H1 (cell line): Measurements from ENCODE around the gene GRAP. TPM values are rescaled to one million over a fixed set of nuclear protein-coding genes. Genes with fewer than 3 reads are reported as not detected.

Source experiments
- CTCF ChIA-PET: fragments of 300-600 bp; sonication (Branson Sonifier 250); formaldehyde crosslinking; loops from one replicate; lab custom pipeline; 2021; ENCODE audit not compliant: partially characterized antibody; lab: Charles Lee
- POLR2A ChIA-PET: fragments of 300-600 bp; sonication (Branson Sonifier 250); formaldehyde crosslinking; loops from one replicate; lab custom pipeline; 2021; ENCODE audit warnings: inconsistent platforms; ENCODE audit not compliant: partially characterized antibody; lab: Charles Lee
- DNase-seq, 2 experiments: peaks; one replicate each; pipeline versions ENCODE4 v3.0.0 to v3.0.0-alpha.2; 2010 to 2022; ENCODE audit warnings: low spot score in 2 of 2, low read depth in 1 of 2, mixed read lengths in 1 of 2
- FAIRE-seq: peaks from 2 replicates; lab custom pipeline; 2011; peaks lifted over from hg19 to GRCh38; lab: Jason Lieb, UNC
- H2AFZ ChIP-seq: 2 replicates; pipeline ENCODE4 v1.8.1; 2012; ENCODE audit warnings: low read length, inconsistent platforms
- H2AK5ac ChIP-seq: 2 replicates; pipeline ENCODE4 v1.6.1; 2013; ENCODE audit warnings: low read depth, low read length
- H2BK120ac ChIP-seq: replicated peaks from 2 replicates; pipeline ENCODE3; 2013; ENCODE audit warnings: low read depth, low read length, inconsistent platforms
- H2BK12ac ChIP-seq: 2 replicates; pipeline ENCODE4 v1.6.1; 2013; ENCODE audit warnings: low read depth, low read length
- H2BK15ac ChIP-seq: 2 replicates; pipeline ENCODE4 v1.6.1; 2013; ENCODE audit warnings: low read length
- H2BK20ac ChIP-seq: 2 replicates; pipeline ENCODE4 v1.6.1; 2013; ENCODE audit warnings: low read length
- H2BK5ac ChIP-seq: 2 replicates; pipeline ENCODE4 v1.6.1; 2013; ENCODE audit warnings: low read depth, low read length
- H3K14ac ChIP-seq: 2 replicates; pipeline ENCODE4 v1.6.1; 2013; ENCODE audit warnings: inconsistent platforms; ENCODE audit not compliant: insufficient read length
- H3K18ac ChIP-seq: 2 replicates; pipeline ENCODE4 v1.6.1; 2013; ENCODE audit warnings: low read length; ENCODE audit errors: extremely low read depth
- H3K23ac ChIP-seq: 2 replicates; pipeline ENCODE4 v1.6.1; 2013; ENCODE audit warnings: inconsistent platforms; ENCODE audit not compliant: insufficient read length
- H3K23me2 ChIP-seq: 2 replicates; pipeline ENCODE4 v1.6.1; 2013; ENCODE audit warnings: low read depth, low read length
- H3K27ac ChIP-seq: 2 replicates; pipeline ENCODE4 v1.6.1; 2011; ENCODE audit warnings: low read depth, low read length, inconsistent platforms
- H3K27me3 ChIP-seq, 4 experiments: replicated peaks in 1 of 4; 1 replicate in 1 of 4; 2 replicates in 3 of 4; pipeline versions ENCODE4 v1.6.1 to v1.8.1; 2011 to 2013; ENCODE audit warnings: low read length in 3 of 4, mild to moderate bottlenecking in 3 of 4, inconsistent platforms in 2 of 4, mixed read lengths in 2 of 4, moderate library complexity in 1 of 4; ENCODE audit not compliant: control insufficient read depth in 3 of 4, insufficient read depth in 3 of 4; ENCODE audit errors: extremely low read depth in 1 of 4
- H3K36me3 ChIP-seq, 4 experiments: 2 replicates each; pipeline versions ENCODE4 v1.6.1 to v1.8.1; 2011 to 2013; ENCODE audit warnings: mild to moderate bottlenecking in 4 of 4, low read length in 3 of 4, moderate library complexity in 2 of 4, control low read depth in 1 of 4, inconsistent platforms in 1 of 4; ENCODE audit not compliant: insufficient read depth in 4 of 4, control insufficient read depth in 2 of 4
- H3K4ac ChIP-seq: replicated peaks from 2 replicates; pipeline ENCODE3; 2013; ENCODE audit warnings: low read length, low read depth, mixed read lengths, inconsistent platforms; ENCODE audit not compliant: insufficient read length
- H3K4me1 ChIP-seq, 4 experiments: replicated peaks in 1 of 4; 1 replicate in 1 of 4; 2 replicates in 3 of 4; pipeline versions ENCODE4 v1.6.1 to v1.8.1; 2011 to 2013; ENCODE audit warnings: low read length in 3 of 4, inconsistent platforms in 2 of 4, mixed read lengths in 1 of 4; ENCODE audit not compliant: insufficient read depth in 4 of 4, control insufficient read depth in 3 of 4
- H3K4me2 ChIP-seq, 2 experiments: 2 replicates each; pipeline versions ENCODE4 v1.6.1 to v1.8.1; 2011 to 2013; ENCODE audit warnings: low read depth in 2 of 2, low read length in 2 of 2, control low read depth in 1 of 2, inconsistent platforms in 1 of 2, mild to moderate bottlenecking in 1 of 2; ENCODE audit not compliant: insufficient read depth in 1 of 2
- H3K4me3 ChIP-seq, 4 experiments: fragments of 200-600, 300-600 bp in 1 of 4; sonication (generic), shearing (Covaris generic), sonication (Bioruptor Twin) in 1 of 4; 2 replicates each; pipeline versions ENCODE4 v1.5.1 to v1.8.1; 2011 to 2016; ENCODE audit warnings: low read length in 4 of 4, low read depth in 3 of 4, control low read depth in 2 of 4, inconsistent platforms in 2 of 4, mild to moderate bottlenecking in 2 of 4, mixed read lengths in 1 of 4, moderate library complexity in 1 of 4; ENCODE audit not compliant: insufficient read depth in 2 of 4; ENCODE audit errors: extremely low read depth in 1 of 4
- H3K56ac ChIP-seq: replicated peaks from 2 replicates; pipeline ENCODE3; 2013; ENCODE audit warnings: low read depth, mild to moderate bottlenecking, mixed read lengths, low read length, inconsistent platforms; ENCODE audit not compliant: insufficient read length
- H3K79me1 ChIP-seq: 2 replicates; pipeline ENCODE4 v1.6.1; 2013; ENCODE audit warnings: low read depth, low read length, control low read depth
- H3K79me2 ChIP-seq, 2 experiments: 2 replicates each; pipeline versions ENCODE4 v1.6.1 to v1.8.1; 2012 to 2013; ENCODE audit warnings: low read length in 2 of 2, mild to moderate bottlenecking in 2 of 2, inconsistent platforms in 1 of 2; ENCODE audit not compliant: insufficient read depth in 2 of 2, control insufficient read depth in 1 of 2
- H3K9ac ChIP-seq, 4 experiments: replicated peaks in 1 of 4; 1 replicate in 1 of 4; 2 replicates in 3 of 4; pipeline versions ENCODE4 v1.6.1 to v1.8.1; 2011 to 2013; ENCODE audit warnings: low read depth in 3 of 4, low read length in 3 of 4, control low read depth in 2 of 4, mild to moderate bottlenecking in 2 of 4, moderate library complexity in 2 of 4, inconsistent platforms in 1 of 4; ENCODE audit errors: extremely low read depth in 1 of 4
- H3K9me3 ChIP-seq, 2 experiments: 2 replicates each; pipeline versions ENCODE4 v1.6.1 to v1.8.1; 2012 to 2013; ENCODE audit warnings: mild to moderate bottlenecking in 2 of 2, moderate library complexity in 2 of 2, control low read depth in 1 of 2, inconsistent platforms in 1 of 2, low read depth in 1 of 2, low read length in 1 of 2, mixed read lengths in 1 of 2; ENCODE audit not compliant: insufficient read depth in 2 of 2
- H4K20me1 ChIP-seq, 2 experiments: replicated peaks in 1 of 2; 2 replicates each; pipeline versions ENCODE3 to v1.8.1; 2011 to 2013; ENCODE audit warnings: inconsistent platforms in 2 of 2, low read length in 2 of 2, mild to moderate bottlenecking in 1 of 2; ENCODE audit not compliant: insufficient read depth in 2 of 2, control insufficient read depth in 1 of 2
- H4K5ac ChIP-seq: 2 replicates; pipeline ENCODE4 v1.6.1; 2013; ENCODE audit warnings: low read length, low read depth, mixed read lengths, inconsistent platforms; ENCODE audit not compliant: insufficient read length
- H4K8ac ChIP-seq: 2 replicates; pipeline ENCODE4 v1.8.0; 2013; ENCODE audit warnings: mild to moderate bottlenecking, moderate library complexity, low read length, inconsistent platforms; ENCODE audit not compliant: insufficient read depth; ENCODE audit errors: extremely low read depth
- H4K91ac ChIP-seq: replicated peaks from 2 replicates; pipeline ENCODE3; 2013; ENCODE audit warnings: low read length, mixed read lengths, inconsistent platforms; ENCODE audit not compliant: insufficient read length
- CTCF ChIP-seq, 3 experiments: IDR thresholded peaks; 1 replicate in 2 of 3; 2 replicates in 1 of 3; pipeline versions ENCODE4 v1.5.1 to v1.6.1; 2011; ENCODE audit warnings: low read length in 3 of 3, mild to moderate bottlenecking in 3 of 3, inconsistent platforms in 2 of 3, low read depth in 1 of 3, moderate library complexity in 1 of 3; ENCODE audit not compliant: insufficient read depth in 1 of 3; ENCODE audit errors: control extremely low read depth in 1 of 3
- HDAC2 ChIP-seq, 2 experiments: fragments of 300-600 bp in 1 of 2; sonication (generic) in 1 of 2; IDR thresholded peaks; 2 replicates each; pipeline ENCODE4 v1.6.1; 2011 to 2012; ENCODE audit warnings: low read depth in 2 of 2, low read length in 2 of 2, mild to moderate bottlenecking in 2 of 2, moderate library complexity in 2 of 2, borderline replicate concordance in 1 of 2, inconsistent platforms in 1 of 2
- POLR2AphosphoS5 ChIP-seq: IDR thresholded peaks from 2 replicates; pipeline ENCODE4 v1.6.1; 2011; ENCODE audit warnings: low read depth, low read length
- RNF2 ChIP-seq: fragments of 200-900, 300-1000 bp; sonication (generic); IDR thresholded peaks from 2 replicates; pipeline ENCODE4 v1.7.1; 2016; ENCODE audit warnings: borderline replicate concordance, low read depth, mild to moderate bottlenecking, antibody characterized with exemption, low read length; ENCODE audit not compliant: poor library complexity, severe bottlenecking; ENCODE audit errors: missing control alignments
- RXRA ChIP-seq: IDR thresholded peaks from 2 replicates; pipeline ENCODE4 v1.6.1; 2011; ENCODE audit warnings: low read depth, mild to moderate bottlenecking, low read length, moderate library complexity; ENCODE audit not compliant: insufficient read depth
- WGBS, 2 experiments: shearing (Covaris generic) in 1 of 2; methylation state at CpG; one replicate each; pipeline versions ENCODE4 v1.1.6 to v1.1.7; 2013 to 2015; ENCODE audit warnings: low lambda C conversion rate in 2 of 2, mixed read lengths in 2 of 2, inconsistent platforms in 1 of 2, low coverage in 1 of 2, missing lambda C conversion rate in 1 of 2; ENCODE audit not compliant: insufficient replicate concordance in 2 of 2, insufficient coverage in 1 of 2, insufficient read length in 1 of 2; ENCODE audit errors: extremely low coverage in 1 of 2, missing lambda C conversion rate in 1 of 2; 5-methylcytosine and 5-hydroxymethylcytosine counted together
- polyA plus RNA-seq, 7 experiments: library from polyadenylated mRNA; depleted of rRNA in 3 of 7; stranded (reverse) in 5 of 7; unstranded in 2 of 7; fragments of >200 nt in 5 of 7; fragments of 200-250 nt in 2 of 7; gene quantifications; 1 replicate in 5 of 7; 2 replicates in 1 of 7; 4 replicates in 1 of 7; pipeline versions ENCODE4 v1.2.1 to v1.2.3, GENCODE V29; 2011 to 2013; ENCODE audit warnings: missing spikeins in 2 of 7, mixed read lengths in 2 of 7
- total RNA-seq: library from RNA; stranded (reverse); fragmentation: NEBNext Ultra II Directional; extraction: Animal tissue kit (Norgen Biotek cat#: 25700); gene quantifications from 2 replicates; pipeline ENCODE4 v1.2.1, GENCODE V29; 2021
- TF ChIP-seq, protein P1 (sequence below): IDR thresholded peaks from 2 replicates; pipeline ENCODE4 v1.6.1; 2011; ENCODE audit warnings: low read depth, mild to moderate bottlenecking, low read length; ENCODE audit not compliant: insufficient read depth

GRAP gene
- total and polyA plus RNA-seq, 2 of the 8 experiments (the other 6 are each of a cell fraction or from before 2014, with no cell fraction given): 0.18 to 0.24 TPM

DNA sequence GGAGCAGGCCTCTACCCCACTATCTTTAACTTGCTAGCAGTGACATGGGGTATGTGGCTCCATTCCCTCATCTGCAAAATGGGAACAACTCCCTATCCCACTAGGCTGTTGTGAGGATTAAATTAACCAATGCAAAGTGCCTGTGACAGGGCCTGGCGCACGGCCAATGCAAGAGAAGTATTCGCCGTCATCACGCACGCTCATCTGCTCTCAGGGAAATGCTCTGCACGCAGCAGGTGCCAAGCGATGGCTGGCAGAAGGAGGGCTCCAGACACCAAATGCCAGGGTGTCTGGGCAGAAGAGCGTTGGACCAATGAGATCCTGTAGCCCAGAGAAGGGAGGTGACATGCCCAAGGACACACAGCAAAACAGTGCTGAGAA lies 59.5 kb downstream of the GRAP start:
- H2AFZ ChIP-seq: no peak overlapping the region
- H4K20me1 ChIP-seq: peaks cover 12 to 27% of the 10 kb centered on the region in 2 experiments
- peaks cover 0 to 3% (median 0%) of the 10 kb centered on the region in 4 experiments; a peak in 1 of 7 replicates for H3K4me1 ChIP-seq
- H3K27me3 ChIP-seq: no peaks in the 10 kb centered on the region
- H3K9me3 ChIP-seq: no peaks in the 10 kb centered on the region
- no peak overlapping the region for H3K4me2 ChIP-seq
- no peak for DNase-seq
- TF ChIP-seq POLR2AphosphoS5 (no peak), CTCF (IDR thresholded peaks at IDR 0.05; ENCODE audit: control extremely low read depth in 1 of 3, insufficient read depth in 1 of 3, low read depth in 1 of 3, low read length in 3 of 3) (no peak), HDAC2 (IDR thresholded peaks at IDR 0.05; ENCODE audit: borderline replicate concordance in 1 of 2, low read depth in 2 of 2, low read length in 2 of 2) (no peak), RXRA (no peak), RNF2 (no peak)
- TF ChIP-seq, protein P1, sequence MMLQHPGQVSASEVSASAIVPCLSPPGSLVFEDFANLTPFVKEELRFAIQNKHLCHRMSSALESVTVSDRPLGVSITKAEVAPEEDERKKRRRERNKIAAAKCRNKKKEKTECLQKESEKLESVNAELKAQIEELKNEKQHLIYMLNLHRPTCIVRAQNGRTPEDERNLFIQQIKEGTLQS: no peak
- H4K91ac ChIP-seq: no peak overlapping the region
- CTCF ChIA-PET: interaction anchor here (2.5 kb wide), 1 partner anchor 27 kb away, joined by 9 read pairs; no protein-coding TSS in a partner anchor
- FAIRE-seq: no peak
- H3K79me1 ChIP-seq: peaks cover 20% of the 10 kb centered on the region
- H2BK120ac ChIP-seq: no peak overlapping the region
- H3K4me3 ChIP-seq: no peak overlapping the region
- H3K18ac ChIP-seq: no peak overlapping the region
- H3K23ac ChIP-seq: no peak overlapping the region
- POLR2A ChIA-PET: interaction anchor here (1.5 kb wide), 1 partner anchor 11 kb away, joined by 4 read pairs; no protein-coding TSS in a partner anchor
- no peak overlapping the region for H2BK20ac ChIP-seq
- no peak overlapping the region; the same call in 1 of the 2 replicates for H2BK5ac ChIP-seq
- H2AK5ac ChIP-seq: no peak overlapping the region
- no peak overlapping the region for H4K8ac ChIP-seq
- no peak overlapping the region for H2BK12ac ChIP-seq
- no peak overlapping the region for H3K56ac ChIP-seq
- H3K14ac ChIP-seq: no peak overlapping the region
- peaks cover 0 to 12% of the 10 kb centered on the region in 2 experiments; a peak in 1 of 4 replicates for H3K79me2 ChIP-seq
- 90% methylated on average over 9 of the region's 9 CpGs; no CpG with 5 or more reads in 1 of the 2 experiments for WGBS, 2 experiments
- no peak overlapping the region for H3K4ac ChIP-seq
- H4K5ac ChIP-seq: no peak overlapping the region
- no peak overlapping the region for H3K9ac ChIP-seq
- peaks cover 0 to 18% (median 10%) of the 10 kb centered on the region in 4 experiments; a peak in 6 of 8 replicates for H3K36me3 ChIP-seq
- H2BK15ac ChIP-seq: no peak overlapping the region
- H3K23me2 ChIP-seq: no peaks in the 10 kb centered on the region
- no peak overlapping the region for H3K27ac ChIP-seq
